HG03565 (cell line): ENCODE measurements around the gene PARK7.

Source experiments
- ATAC-seq: cut with Tn5 transposase; IDR thresholded peaks from one replicate; pipeline ENCODE4 v1.9.1; 2021; ENCODE audit warnings: mild to moderate bottlenecking, moderate library complexity; ENCODE audit not compliant: unreplicated experiment

The PARK7 gene

DNA sequence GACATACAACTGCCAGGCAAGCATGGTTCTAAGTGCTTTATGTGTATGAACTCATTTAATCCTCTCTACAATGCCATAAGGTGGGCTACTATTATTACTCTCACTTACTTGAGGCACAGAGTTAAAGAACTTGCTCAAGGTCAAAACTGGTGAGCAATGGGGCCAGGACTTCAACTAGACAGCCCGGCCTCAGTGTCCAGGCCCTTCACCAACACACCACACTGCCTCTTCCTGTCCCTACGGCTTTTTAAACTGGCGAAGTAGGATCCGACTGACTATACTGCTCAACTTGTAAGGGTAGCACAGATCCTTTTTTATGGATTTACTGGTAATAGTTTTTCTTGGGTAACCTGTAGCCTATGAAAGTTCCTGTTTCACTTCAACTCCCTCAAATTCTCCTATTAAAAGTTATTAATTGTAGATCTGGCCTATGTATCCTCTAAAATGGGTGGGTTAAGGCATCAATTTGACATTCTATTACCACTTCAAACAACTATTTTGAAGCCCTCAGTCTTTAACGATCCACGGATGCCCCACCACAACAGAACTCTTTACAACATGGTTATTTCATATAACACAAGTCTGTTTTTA lies 60.3 kb downstream of the PARK7 start:
- no peak for ATAC-seq

DNA sequence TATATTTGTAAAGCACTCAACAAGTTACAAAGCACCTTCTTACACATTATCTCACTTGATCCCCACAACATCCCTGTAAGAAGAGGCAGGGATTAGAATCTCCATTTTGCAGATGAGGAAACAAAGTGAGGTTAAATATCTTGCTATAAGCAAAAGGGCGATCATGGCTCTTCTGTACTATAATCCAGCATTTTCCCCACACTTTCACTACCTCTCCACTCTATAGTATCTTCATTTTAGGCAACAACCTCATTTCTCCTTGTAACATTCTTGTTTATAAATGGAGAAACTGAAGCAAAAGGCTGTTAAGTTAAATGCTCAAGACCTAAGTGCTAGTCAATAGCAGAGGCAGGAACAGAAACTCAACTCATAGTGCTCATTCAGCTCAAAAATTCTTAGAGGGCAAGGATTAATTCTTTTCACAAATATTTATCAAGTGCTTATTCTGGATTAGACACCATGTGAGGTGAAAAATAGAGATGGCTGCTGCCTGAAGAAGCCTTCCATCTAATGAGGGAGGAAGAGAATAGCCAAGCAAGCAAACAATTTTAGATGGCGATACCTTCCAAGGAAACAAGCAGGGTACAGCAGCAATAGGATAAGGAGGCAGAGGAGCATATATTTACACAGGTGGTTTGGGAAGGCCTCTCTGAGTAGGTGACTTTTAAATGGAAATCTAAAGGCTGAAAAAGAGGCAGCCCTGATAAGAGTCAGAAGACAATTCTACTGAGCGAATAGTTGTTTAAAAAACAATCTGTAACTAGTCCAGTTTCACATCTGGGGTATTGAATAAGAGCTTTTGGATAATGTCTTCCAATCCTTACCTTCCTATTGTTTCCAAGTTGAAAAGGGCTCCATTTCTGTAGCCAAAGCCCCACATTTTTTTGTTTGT lies 61.1 kb downstream of the PARK7 start:
- no peak for ATAC-seq

DNA sequence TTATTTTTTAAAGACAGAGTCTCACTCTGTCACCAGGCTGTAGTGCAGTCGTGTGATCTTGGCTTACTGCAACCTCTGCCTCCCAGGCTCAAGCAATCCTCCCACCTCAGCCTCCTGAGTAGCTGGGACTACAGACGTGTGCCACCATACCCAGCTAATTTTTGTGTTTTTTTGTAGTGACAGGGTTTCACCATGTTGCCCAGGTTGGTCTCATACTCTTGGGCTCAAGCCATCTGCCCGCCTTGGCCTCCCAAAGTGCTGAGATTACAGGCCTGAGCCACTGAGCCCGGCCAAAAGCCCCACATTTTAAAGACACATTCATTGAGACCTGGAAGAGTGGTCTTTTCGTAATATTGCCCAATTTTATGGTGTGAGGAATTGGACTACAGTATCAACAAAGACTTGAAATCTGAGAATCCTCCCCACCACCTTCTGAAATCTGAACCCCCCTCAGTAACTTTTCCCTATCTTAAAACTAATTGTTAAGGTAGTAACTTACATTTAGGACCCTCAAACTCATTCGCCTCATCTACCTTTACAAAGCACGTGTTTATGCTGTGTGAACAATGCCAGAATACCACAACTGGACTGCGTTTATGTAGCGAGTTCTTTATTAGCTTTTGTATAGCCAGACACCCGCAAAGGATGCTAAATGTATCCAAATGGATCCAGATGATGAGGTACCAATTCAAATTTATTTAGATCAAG lies 61.9 kb downstream of the PARK7 start:
- no peak for ATAC-seq

DNA sequence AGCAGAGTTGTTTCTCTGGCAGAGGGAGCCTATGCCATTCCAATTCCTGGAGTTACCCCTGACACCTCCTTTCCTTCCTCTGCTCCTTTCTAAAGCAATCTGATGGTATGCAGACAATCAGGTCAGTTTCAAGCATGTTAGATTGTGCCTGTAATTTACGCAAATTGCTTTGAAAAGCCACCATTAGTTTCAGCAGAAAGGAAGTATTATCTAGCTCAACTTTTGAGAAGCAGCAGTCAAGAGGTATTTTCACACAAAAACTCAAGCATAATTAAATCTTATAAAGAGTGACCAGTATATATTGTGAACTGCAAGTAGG lies 62.4 kb downstream of the PARK7 start:
- no peak for ATAC-seq

DNA sequence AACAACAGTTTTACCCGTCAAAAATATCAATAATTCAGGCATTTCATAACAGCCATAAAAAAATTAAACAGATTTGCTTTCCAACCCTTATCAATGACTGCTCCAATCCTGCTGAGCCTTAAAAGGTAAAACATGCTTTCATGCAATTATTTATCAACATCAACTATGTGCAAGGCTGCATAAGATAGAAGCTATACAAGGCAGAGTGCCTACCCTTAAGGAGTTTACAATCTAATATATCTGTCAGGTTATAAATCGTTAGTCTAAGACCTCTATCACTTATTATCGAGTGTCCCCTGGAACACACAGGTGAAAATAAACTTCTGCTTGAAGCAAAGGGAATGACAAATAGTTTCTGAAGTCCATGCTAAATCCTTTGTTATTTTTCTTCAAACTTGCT lies 62.8 kb downstream of the PARK7 start:
- no peak for ATAC-seq

DNA sequence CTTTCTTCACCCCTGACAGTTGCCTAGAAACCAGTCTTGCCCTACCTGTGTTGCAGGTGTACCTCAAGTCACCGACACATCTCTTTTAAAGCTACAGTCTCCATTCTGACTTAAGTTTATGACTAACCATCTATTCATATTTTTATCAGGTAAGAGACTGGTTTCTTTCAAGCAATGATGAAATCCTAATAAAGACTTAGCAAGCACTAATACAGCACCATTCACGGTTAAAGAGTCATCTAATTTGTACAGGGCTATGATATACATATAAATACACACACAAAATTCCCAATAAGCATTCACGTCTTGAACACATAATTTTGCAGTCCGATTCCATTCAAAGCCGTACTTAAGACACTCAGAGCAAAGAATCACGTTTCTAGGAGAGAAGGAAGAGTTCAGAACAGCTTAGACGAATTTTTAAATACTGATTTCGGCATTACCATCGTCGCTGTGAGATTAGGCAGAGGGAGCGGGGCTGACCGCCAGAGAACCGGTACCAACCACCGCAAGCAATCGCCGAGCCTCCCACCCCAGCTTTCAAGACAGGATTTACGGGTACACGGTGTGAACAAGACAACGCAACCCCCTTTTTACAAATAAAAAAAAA lies 63.7 kb downstream of the PARK7 start:
- no peak for ATAC-seq

DNA sequence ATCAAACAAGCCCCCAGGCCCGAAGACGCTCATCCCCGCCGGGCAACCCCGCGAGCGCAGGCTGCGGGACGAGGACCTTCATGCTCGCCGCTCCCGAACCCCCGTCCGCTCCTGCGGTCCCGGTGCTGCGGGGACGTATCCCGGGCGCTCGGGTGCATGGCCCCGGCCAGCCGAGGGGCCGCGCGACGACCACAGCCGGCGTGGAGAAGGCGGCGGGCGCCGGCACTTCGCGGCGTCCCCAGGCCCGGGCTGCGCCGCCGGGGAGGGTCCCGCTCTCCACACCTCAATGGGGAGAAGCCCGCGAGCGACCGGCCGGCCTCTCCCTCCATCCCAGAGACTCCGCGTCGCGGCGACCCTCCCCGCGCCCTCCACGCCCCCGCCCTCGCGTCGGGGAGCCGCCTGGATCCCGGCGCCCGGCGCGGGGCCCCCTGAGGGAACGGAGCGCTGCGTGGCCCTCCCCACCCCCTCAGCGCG lies 64.2 kb downstream of the PARK7 start:
- ATAC-seq = peak; percentile 10

DNA sequence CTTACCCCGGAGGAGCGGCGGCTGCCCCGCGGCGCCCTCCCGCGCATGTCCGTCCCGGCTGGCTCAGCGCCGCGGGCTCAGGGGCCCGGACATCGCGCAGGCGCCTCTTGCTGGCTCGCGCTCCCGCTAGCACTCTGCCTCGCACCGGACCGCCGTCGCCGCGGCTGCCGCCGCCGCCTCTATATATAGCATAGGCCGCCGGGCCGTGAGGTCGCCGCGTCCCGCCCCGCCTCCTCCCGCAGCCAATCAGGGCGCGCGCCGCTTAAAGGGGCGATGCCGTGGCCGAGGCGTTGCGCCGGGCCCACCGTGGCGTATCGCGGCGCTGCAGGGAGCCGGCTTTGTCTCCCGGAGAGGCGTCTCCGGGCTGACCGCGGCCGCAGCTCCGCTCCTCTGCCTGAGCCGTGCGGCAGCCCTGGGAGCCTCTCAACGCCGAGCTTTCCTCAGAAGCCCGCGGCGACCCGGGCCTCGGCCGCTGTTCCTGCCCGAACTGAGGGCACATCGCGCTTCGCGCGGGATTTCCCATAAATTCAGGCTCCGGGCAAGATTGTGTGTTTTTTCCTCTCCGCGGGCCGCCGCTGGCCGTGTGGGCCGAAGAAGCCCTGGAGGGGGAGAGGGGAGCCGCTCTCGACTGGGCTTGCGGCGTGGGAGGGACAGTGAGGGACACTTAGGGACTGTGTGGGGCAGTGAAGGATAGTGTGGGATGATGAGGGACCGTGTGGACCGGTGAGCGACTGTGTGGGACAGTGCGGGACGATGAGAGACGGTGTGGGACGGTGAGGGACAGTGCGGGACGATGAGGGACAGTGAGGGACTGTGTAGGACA lies 64.9 kb downstream of the PARK7 start, which contains the start of gene ERRFI1:
Gene ERRFI1 (minus strand): TSS at position 157 of the 823 bp plus-strand sequence. CDS start 10,690 bp downstream, outside the sequence.
- peak; percentile 62 for ATAC-seq

DNA sequence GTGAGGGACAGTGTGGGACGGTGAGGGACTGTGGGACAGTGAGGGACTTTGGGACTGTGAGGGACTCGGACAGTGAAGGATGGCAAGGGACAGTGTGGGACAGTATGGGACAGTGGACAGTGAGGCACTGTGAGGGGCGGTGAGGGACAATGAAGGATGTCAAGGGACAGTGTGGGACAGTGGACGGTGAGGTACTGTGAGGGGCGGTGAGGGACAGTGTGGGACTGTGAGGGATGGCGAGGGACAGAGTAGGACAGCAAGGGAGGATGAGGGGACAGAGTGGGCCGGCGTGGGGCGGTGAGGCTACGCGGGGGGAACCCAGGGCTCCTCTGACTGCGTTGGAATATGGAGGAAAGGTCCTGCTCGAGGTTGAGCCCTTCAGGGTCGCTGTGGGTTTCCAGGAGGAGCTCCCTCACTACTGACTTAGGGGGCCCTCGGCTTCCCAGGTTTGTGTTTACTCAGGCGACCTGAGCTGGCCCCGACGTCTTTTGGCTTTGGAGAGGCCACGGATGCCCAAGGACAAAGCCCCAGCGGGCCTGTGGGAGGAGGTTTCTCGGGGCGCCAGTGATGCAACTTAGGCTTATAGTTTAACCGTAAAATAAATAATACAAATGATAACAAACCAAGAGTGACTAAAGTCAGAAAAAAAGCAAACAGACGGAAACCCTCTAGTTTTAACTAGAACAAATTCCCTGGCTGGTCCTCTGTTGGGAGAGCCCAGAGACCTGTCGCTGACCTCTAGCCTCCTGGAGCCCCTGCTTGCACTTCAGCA lies 65.7 kb downstream of the PARK7 start:
- ATAC-seq = no peak

DNA sequence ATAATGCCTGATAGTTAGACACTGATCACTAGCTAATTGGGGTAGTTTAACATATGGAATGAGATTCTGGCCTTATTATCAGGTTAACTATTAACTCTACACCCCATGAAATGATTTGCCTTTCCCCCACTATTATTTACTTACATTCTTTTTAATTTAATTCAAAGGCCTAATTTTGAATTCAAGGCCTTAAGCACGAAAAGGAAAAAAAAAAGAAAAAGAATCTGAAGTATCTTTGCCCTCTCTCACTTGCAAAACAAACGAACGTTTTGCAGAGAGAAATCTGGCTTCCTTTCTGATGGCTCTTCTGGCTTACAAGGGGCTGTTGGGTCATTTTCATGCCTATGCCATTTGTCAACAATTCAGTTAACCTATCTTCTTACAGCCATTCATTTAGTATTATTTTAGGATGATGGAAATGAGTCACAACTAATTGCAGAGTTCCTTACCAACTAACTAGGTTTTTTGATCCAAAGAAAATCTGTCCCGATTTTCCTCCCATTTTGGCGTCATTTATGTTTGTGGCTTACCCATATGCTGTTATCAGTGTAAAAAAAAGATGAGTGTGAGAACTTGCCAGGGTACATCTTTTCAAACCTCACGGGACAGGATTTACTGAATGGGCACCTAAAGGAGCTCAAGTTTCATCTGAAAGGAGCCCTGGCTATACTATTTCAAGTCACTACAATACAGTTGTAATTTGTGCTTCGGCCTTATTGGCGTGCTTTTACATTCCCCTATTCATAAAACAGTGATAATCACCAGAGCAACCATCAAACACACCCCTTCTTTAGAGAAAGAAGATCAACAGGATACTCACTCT lies 66.4 kb downstream of the PARK7 start:
- no peak for ATAC-seq

DNA sequence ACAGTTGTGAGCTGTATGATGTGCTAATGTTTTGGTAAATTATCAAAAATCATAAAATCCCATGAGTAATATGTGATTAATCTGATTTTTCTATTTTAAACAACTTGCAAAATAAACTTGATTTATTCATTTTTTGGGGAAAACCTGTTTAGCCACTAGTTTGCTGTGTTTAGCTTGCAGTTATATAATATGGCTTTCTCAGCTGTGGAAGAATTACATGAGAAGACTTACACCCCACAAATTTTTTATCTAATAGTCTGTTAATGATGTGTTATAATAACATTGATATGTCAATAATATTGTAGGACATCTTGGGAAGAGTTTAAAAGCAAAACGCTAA lies 67.0 kb downstream of the PARK7 start:
- no peak for ATAC-seq

DNA sequence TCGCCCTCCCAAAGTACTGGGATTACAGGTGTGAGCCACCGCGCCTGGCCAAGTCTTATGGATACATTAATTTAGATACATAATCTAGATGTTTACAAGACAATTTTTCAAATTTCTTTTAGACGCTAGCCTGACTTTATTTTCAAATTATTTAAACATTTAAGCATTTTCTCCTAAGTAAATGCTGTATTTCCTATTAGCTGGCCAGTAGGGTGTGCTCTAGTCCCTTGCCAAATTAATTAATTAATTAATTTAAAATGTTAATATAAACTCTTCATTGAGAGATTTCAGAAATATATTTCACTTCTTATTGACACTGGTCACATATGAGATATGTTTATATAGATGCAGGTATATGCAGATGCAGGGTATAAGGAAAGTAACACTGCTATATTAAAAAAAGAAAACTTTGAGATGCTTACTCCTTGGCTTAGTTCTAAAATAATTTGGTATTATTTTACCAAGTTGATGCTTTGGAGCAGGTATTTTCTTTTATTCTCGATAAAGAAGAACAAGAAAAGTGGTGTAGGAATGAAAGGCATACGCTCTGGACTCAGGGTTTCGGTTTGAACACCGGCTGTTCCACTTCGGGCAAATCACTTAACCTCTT lies 69.8 kb downstream of the PARK7 start:
- no peak for ATAC-seq

DNA sequence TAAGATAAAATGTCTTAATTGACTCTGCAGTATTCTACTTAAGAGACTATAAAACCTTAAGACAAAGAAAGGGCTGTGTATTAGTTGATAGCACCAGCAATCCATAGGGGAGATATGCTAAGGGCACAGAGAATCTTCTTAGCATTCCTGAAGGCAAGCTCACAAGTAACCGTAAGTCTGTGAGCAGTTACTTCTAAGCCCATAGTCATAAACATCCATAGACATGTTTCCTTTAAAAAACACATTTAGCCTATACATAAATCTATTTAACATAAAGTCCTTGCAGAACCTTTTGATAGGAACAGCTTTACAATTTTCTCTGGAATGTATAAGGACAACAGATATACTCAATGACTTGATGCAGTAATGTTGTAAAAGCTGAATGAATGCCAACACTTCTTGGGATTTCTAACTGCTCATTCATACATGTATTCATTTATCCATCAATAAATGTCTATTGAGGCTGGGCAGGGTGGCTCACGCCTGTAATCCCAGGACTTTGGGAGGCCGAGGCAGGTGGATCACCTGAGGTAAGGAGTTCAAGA lies 70.9 kb downstream of the PARK7 start:
- no peak for ATAC-seq

DNA sequence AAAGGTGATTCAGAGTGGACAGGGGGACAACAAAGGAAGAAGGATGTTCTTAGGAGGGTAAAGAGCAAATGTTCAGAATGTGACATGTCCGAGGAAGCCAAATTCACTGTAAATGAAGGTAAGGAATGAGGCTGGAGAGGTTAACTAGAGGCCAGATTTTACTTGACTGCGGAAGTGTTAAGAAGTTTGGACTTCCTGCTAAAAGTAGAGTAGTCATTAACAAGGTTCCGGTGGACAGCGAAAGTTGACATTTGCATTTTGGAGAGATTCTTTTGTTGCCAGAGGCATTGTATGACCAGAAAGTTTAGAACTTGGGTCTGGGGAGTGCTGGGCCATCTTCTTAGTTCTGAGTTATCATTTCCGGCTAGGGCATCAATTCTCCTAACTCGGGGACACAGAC lies 71.8 kb downstream of the PARK7 start:
- no peak for ATAC-seq
